Hepatocyte (in vitro differentiated cells): ENCODE results near the gene PTPN13. TPM values are rescaled to one million over a fixed set of nuclear protein-coding genes. Genes with fewer than 3 reads are reported as not detected.

Experiments
- DNase-seq: peaks from one replicate; pipeline ENCODE4 v3.0.0-alpha.2; 2016; ENCODE audit warnings: low spot score
- H2AFZ ChIP-seq: fragments of 200-600 bp; sonication (generic); 2 replicates; pipeline ENCODE4 v1.6.0; 2016; ENCODE audit warnings: antibody characterized with exemption, mild to moderate bottlenecking
- H3K27ac ChIP-seq: fragments of 200-600 bp; sonication (generic); 2 replicates; pipeline ENCODE4 v1.5.1; 2016; ENCODE audit warnings: mild to moderate bottlenecking
- H3K27me3 ChIP-seq: fragments of 200-600 bp; sonication (generic); 2 replicates; pipeline ENCODE4 v1.6.1; 2016
- H3K36me3 ChIP-seq: fragments of 200-600 bp; sonication (generic); replicated peaks from 2 replicates; pipeline ENCODE4 v1.5.1; 2016; ENCODE audit warnings: low read depth; ENCODE audit not compliant: insufficient read depth
- H3K4me1 ChIP-seq: fragments of 200-600 bp; sonication (generic); 2 replicates; pipeline ENCODE4 v1.5.1; 2016; ENCODE audit warnings: mild to moderate bottlenecking, moderate library complexity; ENCODE audit not compliant: insufficient read depth
- H3K4me2 ChIP-seq: fragments of 200-600 bp; sonication (generic); 2 replicates; pipeline ENCODE4 v1.6.0; 2016
- H3K4me3 ChIP-seq: fragments of 200-600 bp; sonication (generic); 2 replicates; pipeline ENCODE4 v1.5.1; 2016; ENCODE audit warnings: mild to moderate bottlenecking
- H3K79me2 ChIP-seq: fragments of 200-600 bp; sonication (generic); 2 replicates; pipeline ENCODE4 v1.6.0; 2017; ENCODE audit warnings: mild to moderate bottlenecking
- H3K9me2 ChIP-seq: fragments of 200-600 bp; sonication (generic); replicated peaks from 2 replicates; pipeline ENCODE4 v1.6.0; 2017; ENCODE audit warnings: mild to moderate bottlenecking; ENCODE audit not compliant: insufficient read depth
- H3K9me3 ChIP-seq: fragments of 200-600 bp; sonication (generic); 2 replicates; pipeline ENCODE4 v1.5.1; 2016; ENCODE audit warnings: low read depth, mild to moderate bottlenecking
- H4K20me1 ChIP-seq: fragments of 200-600 bp; sonication (generic); 2 replicates; pipeline ENCODE4 v1.6.0; 2016; ENCODE audit warnings: mild to moderate bottlenecking; ENCODE audit not compliant: insufficient read depth, poor library complexity, severe bottlenecking
- EZH2 ChIP-seq: fragments of 200-600 bp; sonication (generic); IDR thresholded peaks from 2 replicates; pipeline ENCODE4 v1.6.1; 2016; ENCODE audit warnings: antibody characterized with exemption, mild to moderate bottlenecking, borderline replicate concordance
- EZH2phosphoT487 ChIP-seq: fragments of 200-600 bp; sonication (generic); IDR thresholded peaks from one replicate; pipeline ENCODE4 v1.6.1; 2018; ENCODE audit warnings: antibody characterized with exemption, mild to moderate bottlenecking, low read depth, moderate library complexity; ENCODE audit not compliant: unreplicated experiment, severe bottlenecking
- WGBS: methylation state at CpG from one replicate; pipeline ENCODE4 v1.1.6; 2016; ENCODE audit warnings: low lambda C conversion rate; ENCODE audit errors: missing lambda C conversion rate; 5-methylcytosine and 5-hydroxymethylcytosine counted together
- polyA plus RNA-seq: library from polyadenylated mRNA; unstranded; fragments of >200 nt; fragmentation: Nextera tagmentation; extraction: Ambion mirVana; gene quantifications from 2 replicates; pipeline ENCODE4 v1.2.1, GENCODE V29; 2016
- total RNA-seq: library from RNA; depleted of rRNA; stranded (reverse); fragments of >200 nt; gene quantifications from 2 replicates; pipeline ENCODE4 v1.2.3, GENCODE V29; 2014
- TF ChIP-seq, protein P1 (sequence below): fragments of 200-600 bp; sonication (generic); IDR thresholded peaks from 2 replicates; pipeline ENCODE4 v1.5.1; 2016; ENCODE audit warnings: antibody characterized with exemption, mild to moderate bottlenecking; ENCODE audit not compliant: poor library complexity

Gene PTPN13
- total and polyA plus RNA-seq, 2 experiments from 2014 or later = 12.6 to 52.8 TPM

- Histone ChIP-seq H3K9me3 (no peaks in the 10 kb centered on the region), H3K4me3 (no peak overlapping the region), H3K79me2 (no peaks in the 10 kb centered on the region), H4K20me1 (no peaks in the 10 kb centered on the region), H3K9me2 (no peaks in the 10 kb centered on the region), H3K4me1 (no peaks in the 10 kb centered on the region), H3K27ac (no peak overlapping the region), H3K36me3 (no peaks in the 10 kb centered on the region), H2AFZ (no peak overlapping the region), H3K27me3 (no peaks in the 10 kb centered on the region), H3K4me2 (no peak overlapping the region)
- TF ChIP-seq EZH2 = no peak
- no peak for TF ChIP-seq EZH2phosphoT487
- TF ChIP-seq, protein P1, sequence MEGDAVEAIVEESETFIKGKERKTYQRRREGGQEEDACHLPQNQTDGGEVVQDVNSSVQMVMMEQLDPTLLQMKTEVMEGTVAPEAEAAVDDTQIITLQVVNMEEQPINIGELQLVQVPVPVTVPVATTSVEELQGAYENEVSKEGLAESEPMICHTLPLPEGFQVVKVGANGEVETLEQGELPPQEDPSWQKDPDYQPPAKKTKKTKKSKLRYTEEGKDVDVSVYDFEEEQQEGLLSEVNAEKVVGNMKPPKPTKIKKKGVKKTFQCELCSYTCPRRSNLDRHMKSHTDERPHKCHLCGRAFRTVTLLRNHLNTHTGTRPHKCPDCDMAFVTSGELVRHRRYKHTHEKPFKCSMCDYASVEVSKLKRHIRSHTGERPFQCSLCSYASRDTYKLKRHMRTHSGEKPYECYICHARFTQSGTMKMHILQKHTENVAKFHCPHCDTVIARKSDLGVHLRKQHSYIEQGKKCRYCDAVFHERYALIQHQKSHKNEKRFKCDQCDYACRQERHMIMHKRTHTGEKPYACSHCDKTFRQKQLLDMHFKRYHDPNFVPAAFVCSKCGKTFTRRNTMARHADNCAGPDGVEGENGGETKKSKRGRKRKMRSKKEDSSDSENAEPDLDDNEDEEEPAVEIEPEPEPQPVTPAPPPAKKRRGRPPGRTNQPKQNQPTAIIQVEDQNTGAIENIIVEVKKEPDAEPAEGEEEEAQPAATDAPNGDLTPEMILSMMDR = no peak
- no peak for DNase-seq
- WGBS = 92% methylated on average over 2 of the region's 2 CpGs
Measured at GRCh38 chr4:86755388-86755787, 161.3 kb downstream of the PTPN13 start.

DNA sequence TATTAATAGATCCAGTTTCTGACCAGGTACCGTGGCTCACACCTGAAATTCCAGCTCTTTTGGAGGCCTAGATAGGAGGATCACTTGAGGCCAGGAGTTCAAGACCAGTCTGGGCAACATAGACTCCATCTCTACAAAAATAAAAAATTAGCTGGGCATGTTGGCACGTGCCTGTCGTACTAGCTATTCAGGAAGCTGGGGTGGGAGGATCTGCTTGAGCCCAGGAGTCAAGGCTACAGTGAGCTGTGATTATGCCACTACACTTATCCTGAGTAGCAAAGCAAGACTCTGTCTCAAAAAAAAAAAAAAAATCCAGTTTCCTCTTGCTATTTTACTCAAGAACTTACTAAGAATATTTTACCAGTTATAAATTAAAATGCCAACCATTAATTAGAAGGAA lies 163.4 kb downstream of the PTPN13 start:
- H3K4me1 ChIP-seq = no peaks in the 10 kb centered on the region
- TF ChIP-seq EZH2 (no peak), EZH2phosphoT487 (no peak)
- TF ChIP-seq, protein P1 = no peak
- H2AFZ ChIP-seq = no peak overlapping the region
- no peaks in the 10 kb centered on the region for H4K20me1 ChIP-seq
- no peaks in the 10 kb centered on the region for H3K27me3 ChIP-seq
- no peaks in the 10 kb centered on the region for H3K79me2 ChIP-seq
- H3K4me3 ChIP-seq = no peak overlapping the region
- no peak overlapping the region for H3K4me2 ChIP-seq
- H3K9me2 ChIP-seq = no peaks in the 10 kb centered on the region
- no peaks in the 10 kb centered on the region for H3K9me3 ChIP-seq
- WGBS = 90% methylated on average over 3 of the region's 3 CpGs
- H3K27ac ChIP-seq = no peak overlapping the region
- no peaks in the 10 kb centered on the region for H3K36me3 ChIP-seq
- DNase-seq = no peak

DNA sequence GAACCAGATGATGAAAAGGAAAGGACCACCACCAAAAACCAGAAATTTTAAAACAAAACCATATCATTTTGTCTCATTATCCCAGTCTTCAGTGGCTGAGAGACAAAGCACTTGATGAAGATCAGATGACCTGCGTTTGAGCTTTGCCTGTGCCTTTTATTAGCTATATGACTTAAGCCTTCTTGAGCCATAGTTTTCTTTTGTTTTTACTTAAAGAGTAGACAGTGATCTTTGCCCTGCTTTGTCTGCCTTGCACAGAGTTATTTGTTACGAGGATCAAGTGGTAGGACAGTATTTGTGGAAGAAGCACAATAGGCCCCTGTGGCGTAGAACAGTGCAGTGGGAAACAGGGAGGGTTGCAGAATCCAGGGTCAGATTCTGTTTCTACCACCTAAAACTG lies 165.2 kb downstream of the PTPN13 start:
- H4K20me1 ChIP-seq = no peaks in the 10 kb centered on the region
- DNase-seq = no peak
- no peaks in the 10 kb centered on the region for H3K9me2 ChIP-seq
- H3K9me3 ChIP-seq = no peaks in the 10 kb centered on the region
- 66% methylated on average over 3 of the region's 3 CpGs for WGBS
- no peaks in the 10 kb centered on the region for H3K4me1 ChIP-seq
- no peak overlapping the region for H3K4me2 ChIP-seq
- TF ChIP-seq, protein P1 = no peak
- TF ChIP-seq EZH2 (no peak), EZH2phosphoT487 (no peak)
- H3K36me3 ChIP-seq = no peaks in the 10 kb centered on the region
- H3K27ac ChIP-seq = no peak overlapping the region
- H3K79me2 ChIP-seq = no peaks in the 10 kb centered on the region
- H3K27me3 ChIP-seq = no peaks in the 10 kb centered on the region
- no peak overlapping the region for H3K4me3 ChIP-seq
- no peak overlapping the region for H2AFZ ChIP-seq

- Histone ChIP-seq H3K27ac (no peak overlapping the region), H3K9me3 (no peaks in the 10 kb centered on the region), H3K4me2 (no peak overlapping the region), H3K36me3 (no peaks in the 10 kb centered on the region), H2AFZ (no peak overlapping the region), H3K27me3 (no peaks in the 10 kb centered on the region), H3K79me2 (no peaks in the 10 kb centered on the region), H3K4me3 (no peak overlapping the region), H4K20me1 (no peaks in the 10 kb centered on the region), H3K9me2 (no peaks in the 10 kb centered on the region), H3K4me1 (no peaks in the 10 kb centered on the region)
- 96% methylated on average over 5 of the region's 5 CpGs for WGBS
- no peak for TF ChIP-seq EZH2
- DNase-seq = no peak
Measured at GRCh38 chr4:86762649-86763048, 168.5 kb downstream of the PTPN13 start.
